Caco-2 (cell line): ENCODE measurements around the gene ZFAND4. TPM values are rescaled to one million over a fixed set of nuclear protein-coding genes. Genes with fewer than 3 reads are reported as not detected.

ENCODE experiments used
- BruUV-seq: library from RNA; stranded (reverse); fragments of 400-500 nt; replicated peaks from 2 replicates; lab custom pipeline; 2021; lab: Mats Ljungman, UMichigan
- CTCF ChIA-PET: fragments of 300-600 bp; sonication (Branson Sonifier 250); formaldehyde crosslinking; loops from one replicate; lab custom pipeline; 2022; ENCODE audit warnings: antibody characterized with exemption; lab: Charles Lee
- POLR2A ChIA-PET: fragments of 300-600 bp; sonication (Branson Sonifier 250); formaldehyde crosslinking; loops from one replicate; lab custom pipeline; 2022; ENCODE audit warnings: antibody characterized with exemption; lab: Charles Lee
- DNase-seq, 2 experiments: peaks; one replicate each; pipeline versions ENCODE4 v3.0.0 to v3.0.0-alpha.2; 2020 to 2022
- H3K27me3 ChIP-seq: replicated peaks from 2 replicates; pipeline ENCODE4 v1.6.0; 2011; ENCODE audit warnings: low read length; ENCODE audit not compliant: control insufficient read depth, insufficient read depth
- H3K36me3 ChIP-seq: 2 replicates; pipeline ENCODE4 v1.5.1; 2011; ENCODE audit warnings: low read length; ENCODE audit not compliant: control insufficient read depth, insufficient read depth
- H3K4me1 ChIP-seq: fragments of 250-450 bp; sonication (Bioruptor Pico); 2 replicates; pipeline ENCODE4 v1.5.1; 2020; ENCODE audit warnings: mild to moderate bottlenecking
- H3K4me3 ChIP-seq: 2 replicates; pipeline ENCODE4 v1.5.1; 2011; ENCODE audit warnings: low read depth, mild to moderate bottlenecking, control low read depth, low read length
- H3K9me3 ChIP-seq: fragments of 250-450 bp; sonication (Bioruptor Pico); 2 replicates; pipeline ENCODE4 v1.5.1; 2020; ENCODE audit warnings: mild to moderate bottlenecking, moderate library complexity
- H3K27ac Mint-ChIP-seq: one replicate; pipeline ENCODE4 v1.8.0; 2022; ENCODE audit warnings: mixed read lengths; ENCODE audit not compliant: unreplicated experiment
- H3K27me3 Mint-ChIP-seq: one replicate; pipeline ENCODE4 v1.8.0; 2022; ENCODE audit warnings: mixed read lengths; ENCODE audit not compliant: insufficient read depth, unreplicated experiment
- H3K36me3 Mint-ChIP-seq: one replicate; pipeline ENCODE4 v1.8.0; 2022; ENCODE audit warnings: mild to moderate bottlenecking, mixed read lengths; ENCODE audit not compliant: insufficient read depth, unreplicated experiment
- H3K4me1 Mint-ChIP-seq: one replicate; pipeline ENCODE4 v1.8.0; 2022; ENCODE audit warnings: low read depth, mixed read lengths; ENCODE audit not compliant: unreplicated experiment
- H3K4me3 Mint-ChIP-seq: one replicate; pipeline ENCODE4 v1.8.0; 2022; ENCODE audit warnings: mild to moderate bottlenecking, moderate library complexity, mixed read lengths; ENCODE audit not compliant: unreplicated experiment
- H3K9me3 Mint-ChIP-seq: one replicate; pipeline ENCODE4 v1.8.0; 2022; ENCODE audit warnings: mixed read lengths; ENCODE audit not compliant: unreplicated experiment
- CTCF ChIP-seq, 2 experiments: fragments of 200-600 bp in 1 of 2; IDR thresholded peaks; 1 replicate in 1 of 2; 2 replicates in 1 of 2; pipeline versions ENCODE4 v1.5.1 to v1.8.0; 2011 to 2022; ENCODE audit warnings: antibody characterized with exemption in 1 of 2, control low read depth in 1 of 2, inconsistent platforms in 1 of 2, low read depth in 1 of 2, low read length in 1 of 2, mild to moderate bottlenecking in 1 of 2, moderate library complexity in 1 of 2; ENCODE audit not compliant: insufficient read depth in 1 of 2, severe bottlenecking in 1 of 2, unreplicated experiment in 1 of 2
- intact Hi-C: fragments of 100-400 bp; cut with micrococcal nuclease; formaldehyde crosslinking; loops from one replicate; pipeline ENCODE4 v1.10.0; 2022; ENCODE audit not compliant: unreplicated experiment
- total RNA-seq: library from RNA; stranded (reverse); gene quantifications from 2 replicates; pipeline ENCODE4 v1.2.3, GENCODE V29; 2022

Gene ZFAND4
- total RNA-seq, 1 experiment from 2014 or later: 9.3 TPM

DNA sequence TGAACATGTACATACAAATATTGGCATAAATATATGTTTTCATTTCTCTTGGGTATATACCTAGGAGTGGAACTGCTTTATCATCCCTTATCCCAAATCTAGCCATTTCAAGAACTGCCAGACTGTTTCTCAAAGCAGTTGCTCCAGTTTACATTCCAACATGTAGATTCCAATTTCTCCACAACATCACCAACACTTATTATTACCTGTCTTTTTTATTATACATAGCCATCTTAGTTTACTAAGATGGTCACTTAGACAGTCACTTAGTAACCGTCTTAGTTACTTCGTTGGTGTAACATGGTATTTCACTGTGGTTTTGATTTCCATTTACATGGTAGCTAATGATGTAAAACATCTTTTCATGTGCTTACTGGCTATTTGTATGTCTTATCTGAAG is 82.7 kb downstream of the ZFAND4 start:
- intact Hi-C loops: loop anchor here (5.0 kb wide), 1 partner anchor 678 kb away; the partner anchor contains the start of gene TMEM72
- Mint-ChIP-seq H3K4me1 (peaks cover 6% of the 10 kb centered on the region), H3K9me3 (no peaks in the 10 kb centered on the region), H3K27ac (no peak overlapping the region), H3K27me3 (peaks cover 5% of the 10 kb centered on the region), H3K4me3 (no peak overlapping the region), H3K36me3 (peaks cover 4% of the 10 kb centered on the region)
- no peak for DNase-seq
- no peaks in the 10 kb centered on the region for H3K36me3 ChIP-seq
- no peaks in the 10 kb centered on the region for H3K4me1 ChIP-seq
- H3K9me3 ChIP-seq: no peaks in the 10 kb centered on the region
- TF ChIP-seq CTCF (IDR thresholded peaks at IDR 0.05; ENCODE audit: insufficient read depth in 1 of 2, low read depth in 1 of 2, low read length in 1 of 2, severe bottlenecking in 1 of 2, unreplicated experiment in 1 of 2): no peak
- no peaks in the 10 kb centered on the region for H3K27me3 ChIP-seq
- BruUV-seq: no TSS peak
- POLR2A ChIA-PET: no interaction called here
- H3K4me3 ChIP-seq: no peak overlapping the region
- CTCF ChIA-PET: interaction anchor here (0.6 kb wide), 1 partner anchor 125 kb away, joined by 3 read pairs; no protein-coding TSS in a partner anchor

DNA sequence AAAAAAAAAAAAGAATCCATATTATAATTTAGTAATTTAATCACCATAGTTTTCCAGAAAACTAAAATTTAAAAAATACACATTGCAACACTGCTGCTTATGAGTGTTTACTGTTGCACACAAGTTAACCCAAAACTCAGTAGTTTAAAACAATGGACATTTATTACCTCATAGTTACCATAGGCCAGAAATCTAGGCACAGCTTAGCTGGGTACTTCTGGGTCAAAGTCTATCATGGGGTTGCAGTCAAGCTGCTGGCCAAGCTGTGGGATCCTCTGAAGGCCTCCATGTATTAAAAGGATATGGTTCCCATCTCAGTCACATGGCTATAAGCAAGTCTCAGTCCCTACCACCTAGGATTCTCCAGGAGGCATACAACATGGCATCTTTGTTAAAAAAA is 83.6 kb downstream of the ZFAND4 start:
- H3K27ac Mint-ChIP-seq: no peak overlapping the region
- Histone ChIP-seq H3K4me3 (no peak overlapping the region), H3K36me3 (no peaks in the 10 kb centered on the region), H3K27me3 (no peaks in the 10 kb centered on the region), H3K4me1 (no peaks in the 10 kb centered on the region), H3K9me3 (no peaks in the 10 kb centered on the region)
- ChIA-PET CTCF (no interaction called here), POLR2A (no interaction called here)
- TF ChIP-seq CTCF (IDR thresholded peaks at IDR 0.05; ENCODE audit: insufficient read depth in 1 of 2, low read depth in 1 of 2, low read length in 1 of 2, severe bottlenecking in 1 of 2, unreplicated experiment in 1 of 2): no peak
- H3K9me3 Mint-ChIP-seq: no peaks in the 10 kb centered on the region
- peaks cover 8% of the 10 kb centered on the region for H3K27me3 Mint-ChIP-seq
- peaks cover 6% of the 10 kb centered on the region for H3K4me1 Mint-ChIP-seq
- H3K4me3 Mint-ChIP-seq: no peak overlapping the region
- BruUV-seq: no TSS peak
- no peak for DNase-seq
- intact Hi-C loops: no loop called here
- H3K36me3 Mint-ChIP-seq: no peaks in the 10 kb centered on the region

GRCh38 chr10:45586028-45586824 is 86.3 kb downstream of the ZFAND4 start:
- TF ChIP-seq CTCF (IDR thresholded peaks at IDR 0.05; ENCODE audit: insufficient read depth in 1 of 2, low read depth in 1 of 2, low read length in 1 of 2, severe bottlenecking in 1 of 2, unreplicated experiment in 1 of 2): no peak
- Mint-ChIP-seq H3K4me1 (no peaks in the 10 kb centered on the region), H3K27ac (no peak overlapping the region), H3K36me3 (no peaks in the 10 kb centered on the region), H3K27me3 (peaks cover 3% of the 10 kb centered on the region), H3K4me3 (no peak overlapping the region), H3K9me3 (no peaks in the 10 kb centered on the region)
- Histone ChIP-seq H3K27me3 (no peaks in the 10 kb centered on the region), H3K4me3 (no peak overlapping the region), H3K9me3 (no peaks in the 10 kb centered on the region; the same call in 1 of the 2 replicates), H3K4me1 (no peaks in the 10 kb centered on the region), H3K36me3 (no peaks in the 10 kb centered on the region)
- ChIA-PET CTCF (no interaction called here), POLR2A (no interaction called here)
- intact Hi-C loops: no loop called here
- DNase-seq: no peak
- BruUV-seq: no TSS peak
